Uterus (tissue), 2 donors: ENCODE measurements around the gene ORMDL2.

Experiments used
- POLR2A ChIP-seq, 2 donors: fragments of 450-650 bp; IDR thresholded peaks; one replicate each; pipeline ENCODE4 v1.6.1; 2016; ENCODE audit warnings: antibody characterized with exemption in 2 of 2, mild to moderate bottlenecking in 1 of 2, moderate library complexity in 1 of 2
- TF ChIP-seq, protein P1 (sequence below), 4 experiments: fragments of 200-600 bp in 2 of 4; fragments of 450-650 bp in 2 of 4; sonication (generic) in 2 of 4; IDR thresholded peaks; one replicate each; pipeline ENCODE4 v1.5.1; 2016 to 2019; ENCODE audit warnings: antibody characterized with exemption in 4 of 4, mild to moderate bottlenecking in 2 of 4, moderate library complexity in 1 of 4

- TF ChIP-seq, protein P1, sequence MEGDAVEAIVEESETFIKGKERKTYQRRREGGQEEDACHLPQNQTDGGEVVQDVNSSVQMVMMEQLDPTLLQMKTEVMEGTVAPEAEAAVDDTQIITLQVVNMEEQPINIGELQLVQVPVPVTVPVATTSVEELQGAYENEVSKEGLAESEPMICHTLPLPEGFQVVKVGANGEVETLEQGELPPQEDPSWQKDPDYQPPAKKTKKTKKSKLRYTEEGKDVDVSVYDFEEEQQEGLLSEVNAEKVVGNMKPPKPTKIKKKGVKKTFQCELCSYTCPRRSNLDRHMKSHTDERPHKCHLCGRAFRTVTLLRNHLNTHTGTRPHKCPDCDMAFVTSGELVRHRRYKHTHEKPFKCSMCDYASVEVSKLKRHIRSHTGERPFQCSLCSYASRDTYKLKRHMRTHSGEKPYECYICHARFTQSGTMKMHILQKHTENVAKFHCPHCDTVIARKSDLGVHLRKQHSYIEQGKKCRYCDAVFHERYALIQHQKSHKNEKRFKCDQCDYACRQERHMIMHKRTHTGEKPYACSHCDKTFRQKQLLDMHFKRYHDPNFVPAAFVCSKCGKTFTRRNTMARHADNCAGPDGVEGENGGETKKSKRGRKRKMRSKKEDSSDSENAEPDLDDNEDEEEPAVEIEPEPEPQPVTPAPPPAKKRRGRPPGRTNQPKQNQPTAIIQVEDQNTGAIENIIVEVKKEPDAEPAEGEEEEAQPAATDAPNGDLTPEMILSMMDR (IDR thresholded peaks at IDR 0.05), result no peak
- TF ChIP-seq POLR2A (IDR thresholded peaks at IDR 0.05), result no peak
These were observed 2.4 kb upstream of the ORMDL2 start for GRCh38 chr12:55815473-55815872.
